Hematopoietic multipotent progenitor cell treated with erythropoietin and hydrocortisone succinate and interleukin-3 and kit ligand, for 4 days (in vitro differentiated cells): ENCODE data around the gene DNM3.

Experiments
- DNase-seq: peaks from one replicate; pipeline ENCODE4 v3.0.0-alpha.2; 2015

The DNM3 gene

DNA sequence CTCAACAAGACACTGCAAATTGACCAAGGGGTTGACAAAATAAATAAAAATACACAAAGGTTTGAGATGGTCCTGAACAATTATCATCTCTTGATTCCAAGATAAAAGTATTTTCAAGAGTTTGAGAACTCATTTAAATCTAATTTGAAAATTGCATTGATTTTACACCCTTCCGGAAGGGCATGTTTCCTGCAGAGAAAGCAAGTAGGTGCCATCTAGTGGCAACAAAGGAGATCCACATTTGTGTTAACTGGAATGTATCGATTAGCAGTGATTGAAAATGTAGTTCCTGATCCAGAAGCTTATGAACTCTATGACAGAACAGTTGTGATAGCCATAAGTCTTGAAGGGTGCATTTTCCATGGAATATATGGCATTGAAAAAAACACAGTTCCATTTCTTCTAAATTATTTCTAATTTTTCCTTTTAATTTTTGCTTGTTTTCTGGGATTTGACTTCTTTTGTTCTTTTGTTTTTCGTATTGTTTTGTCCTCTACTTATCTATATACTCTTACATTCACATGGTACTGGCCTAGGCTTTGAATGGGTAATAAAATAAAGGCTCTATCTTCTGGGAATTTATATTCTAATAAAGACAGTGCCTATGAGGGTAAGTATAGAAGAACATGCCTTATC lies 143.7 kb downstream of the DNM3 start:
- DNase-seq, result peak; percentile 72

DNA sequence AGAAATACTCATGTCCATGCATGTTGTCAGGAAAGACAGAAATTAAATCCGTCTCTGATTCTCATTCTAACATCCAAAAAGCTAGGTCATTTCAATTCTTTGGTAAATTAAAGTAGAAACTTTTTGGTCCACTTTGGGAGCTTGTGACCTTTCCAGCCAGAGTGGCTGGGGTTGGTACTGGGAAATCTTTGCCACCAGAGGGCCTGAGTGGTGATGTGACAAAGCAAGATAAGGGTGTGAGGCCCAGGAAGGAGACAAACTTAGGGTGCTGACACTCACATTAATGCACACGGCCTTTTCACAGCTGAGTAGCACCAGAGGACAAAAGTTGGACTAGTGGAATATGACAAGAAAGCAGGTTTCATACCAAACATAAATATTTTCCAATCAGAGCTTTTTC lies 144.3 kb downstream of the DNM3 start:
- DNase-seq, result peak; percentile 78

DNA sequence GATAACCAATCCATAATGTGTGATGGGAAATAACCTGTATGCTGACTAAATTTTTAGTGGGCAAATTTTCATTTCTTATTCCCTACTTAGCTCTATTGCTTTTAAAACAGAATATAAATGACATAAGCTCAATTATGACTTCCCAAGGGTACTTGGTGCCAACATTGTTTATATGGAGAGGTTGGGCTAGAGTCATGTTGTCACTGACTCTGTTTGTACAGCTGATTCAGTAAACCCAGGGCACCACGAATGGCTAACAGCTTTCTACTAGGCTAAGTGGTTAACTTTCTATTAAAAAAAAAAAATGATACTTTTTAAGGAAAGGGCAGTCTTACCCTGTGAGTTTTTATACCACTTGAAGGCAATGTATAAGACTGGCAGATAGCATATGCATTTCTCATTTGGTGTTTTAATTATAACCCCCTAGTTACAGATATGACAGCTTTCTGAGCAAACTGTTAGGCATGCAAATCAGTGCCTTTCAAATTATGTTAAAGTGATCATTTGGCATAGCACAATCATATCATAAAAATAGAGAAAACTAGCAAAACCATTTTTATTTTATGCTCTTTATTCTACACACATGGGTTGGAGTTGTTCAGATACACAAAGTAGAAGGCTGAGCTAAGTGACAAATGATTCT lies 147.1 kb downstream of the DNM3 start:
- DNase-seq, result no peak

DNA sequence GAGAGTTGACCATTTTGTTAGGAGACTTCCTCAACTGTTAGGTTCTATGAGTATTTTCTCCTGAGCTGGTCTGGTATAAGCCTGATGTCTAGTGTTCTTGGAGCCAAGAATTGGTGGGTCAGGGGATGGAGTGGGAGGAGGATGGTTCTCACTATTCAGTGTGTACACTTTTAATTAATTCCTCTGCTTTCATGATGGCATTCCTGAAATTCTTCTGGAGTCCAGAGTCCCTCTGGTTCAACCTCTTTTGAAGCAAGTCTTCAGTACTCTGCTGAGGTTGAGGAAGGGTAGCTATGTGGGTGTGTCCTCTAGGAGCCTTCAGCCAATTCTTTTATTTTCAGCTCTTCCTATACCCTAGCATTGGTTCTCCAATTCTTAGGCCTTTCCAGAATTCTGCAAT lies 149.1 kb downstream of the DNM3 start:
- DNase-seq, result no peak

DNA sequence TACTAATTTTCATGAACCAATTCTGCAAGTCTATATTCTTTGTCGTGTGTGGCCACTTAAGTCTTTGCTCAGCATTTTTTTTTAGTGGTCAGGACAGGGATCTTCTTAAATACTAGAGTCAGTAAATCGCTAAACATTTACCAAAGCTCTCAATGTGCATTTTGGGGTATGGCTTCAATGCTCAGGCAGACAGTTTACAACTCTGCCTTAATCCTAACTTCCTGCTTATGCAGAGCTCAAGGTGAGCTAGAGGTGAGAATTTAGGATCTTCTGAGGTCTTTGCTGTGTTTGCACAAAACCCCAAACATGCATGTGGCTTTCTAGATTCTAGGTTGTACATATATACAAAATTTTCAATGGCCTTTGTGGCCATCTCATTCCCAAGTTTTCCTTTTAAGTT lies 153.0 kb downstream of the DNM3 start:
- no peak for DNase-seq

DNA sequence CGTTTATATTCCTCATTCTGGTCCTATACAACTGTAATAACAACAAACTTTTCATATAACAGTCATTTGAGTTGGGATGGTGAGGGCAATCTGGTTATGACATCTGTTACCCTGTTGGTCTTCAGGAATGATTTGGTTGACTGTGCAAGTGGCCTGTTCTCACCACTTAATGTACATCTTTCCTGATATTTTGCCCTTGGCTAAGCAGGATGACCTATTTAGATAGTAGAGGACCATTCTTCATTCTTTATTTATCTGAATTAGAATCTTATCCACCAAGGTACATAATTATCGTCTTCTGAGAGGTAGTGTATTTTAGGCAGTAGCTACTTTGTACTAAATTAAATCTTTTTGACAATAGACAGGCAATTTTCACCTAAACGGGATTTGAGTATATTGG lies 154.3 kb downstream of the DNM3 start:
- no peak for DNase-seq

DNA sequence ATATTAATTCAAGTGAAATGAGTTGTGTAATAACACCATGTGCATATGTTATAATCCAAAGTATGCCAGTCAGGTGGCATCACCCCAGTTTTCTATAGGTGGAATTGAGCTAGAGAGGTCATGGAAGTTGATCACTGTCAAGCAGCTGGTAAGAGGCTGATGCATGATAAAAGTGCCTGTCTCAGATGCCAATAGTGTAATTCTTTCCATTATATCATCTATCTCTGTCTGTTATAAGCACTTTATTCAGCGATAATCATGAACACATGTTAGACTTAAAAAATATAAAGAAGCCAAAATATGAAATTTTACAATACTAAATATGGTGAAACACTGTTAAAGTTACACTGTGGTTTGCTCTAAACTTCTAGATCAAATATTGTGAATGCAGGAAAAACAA lies 156.6 kb downstream of the DNM3 start:
- DNase-seq, result no peak

DNA sequence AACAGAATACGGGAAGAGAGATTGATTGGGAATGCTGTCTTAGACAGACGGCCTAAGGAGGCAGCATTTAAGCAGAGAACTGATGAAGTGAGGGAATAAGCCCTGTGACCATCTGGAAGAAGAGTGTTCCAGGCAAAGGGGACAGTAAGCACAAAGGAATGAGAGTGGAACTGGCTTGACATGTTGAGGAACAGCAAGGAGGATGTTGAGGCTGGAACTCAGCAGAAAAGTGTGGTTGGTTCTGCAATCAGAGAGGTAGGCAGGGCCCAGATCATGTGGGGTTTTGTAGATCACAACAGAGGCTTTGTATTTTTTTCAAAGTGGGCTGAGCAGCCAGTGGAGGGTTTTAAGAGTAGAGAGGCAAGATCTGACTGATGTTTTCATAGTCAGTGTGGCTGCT lies 157.4 kb downstream of the DNM3 start:
- DNase-seq, result no peak

DNA sequence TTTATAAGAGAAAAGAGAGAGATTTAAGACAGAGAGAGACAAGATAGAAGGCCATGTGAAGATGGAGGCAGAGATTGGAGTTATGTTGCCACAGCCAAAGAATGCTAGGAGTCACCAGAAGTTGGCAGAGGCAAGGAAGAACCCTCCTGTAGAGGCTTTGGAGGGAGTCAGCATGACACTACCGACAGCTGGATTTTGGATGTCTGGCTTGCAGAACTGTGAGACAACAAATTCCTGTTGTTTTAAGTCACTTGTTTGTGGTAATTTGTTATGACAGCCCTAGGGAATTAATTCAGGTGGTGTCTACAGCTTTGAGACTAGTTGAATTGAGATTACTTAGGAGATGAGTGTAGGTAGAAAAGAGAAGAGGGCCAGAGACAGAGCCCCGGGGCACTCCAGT lies 158.5 kb downstream of the DNM3 start:
- DNase-seq, result no peak

DNA sequence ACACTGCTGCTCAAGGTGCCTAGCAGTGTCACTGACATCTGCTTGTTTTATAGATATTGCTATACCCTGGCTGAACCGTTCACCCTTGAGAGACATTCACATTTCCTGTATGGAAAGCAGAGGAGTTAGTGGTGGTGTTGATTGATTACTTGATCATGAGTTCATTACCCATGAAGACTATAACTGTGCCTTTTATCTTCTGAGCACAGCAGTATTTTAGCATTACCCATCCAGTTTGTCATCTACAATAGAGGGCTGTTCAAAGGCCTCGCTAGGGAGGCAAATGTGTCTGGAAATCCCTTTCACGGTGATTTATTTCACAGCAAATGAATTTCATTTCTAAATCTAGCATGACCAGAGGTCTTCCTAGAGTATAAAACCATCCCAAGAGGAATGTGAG lies 160.0 kb downstream of the DNM3 start:
- no peak for DNase-seq

DNA sequence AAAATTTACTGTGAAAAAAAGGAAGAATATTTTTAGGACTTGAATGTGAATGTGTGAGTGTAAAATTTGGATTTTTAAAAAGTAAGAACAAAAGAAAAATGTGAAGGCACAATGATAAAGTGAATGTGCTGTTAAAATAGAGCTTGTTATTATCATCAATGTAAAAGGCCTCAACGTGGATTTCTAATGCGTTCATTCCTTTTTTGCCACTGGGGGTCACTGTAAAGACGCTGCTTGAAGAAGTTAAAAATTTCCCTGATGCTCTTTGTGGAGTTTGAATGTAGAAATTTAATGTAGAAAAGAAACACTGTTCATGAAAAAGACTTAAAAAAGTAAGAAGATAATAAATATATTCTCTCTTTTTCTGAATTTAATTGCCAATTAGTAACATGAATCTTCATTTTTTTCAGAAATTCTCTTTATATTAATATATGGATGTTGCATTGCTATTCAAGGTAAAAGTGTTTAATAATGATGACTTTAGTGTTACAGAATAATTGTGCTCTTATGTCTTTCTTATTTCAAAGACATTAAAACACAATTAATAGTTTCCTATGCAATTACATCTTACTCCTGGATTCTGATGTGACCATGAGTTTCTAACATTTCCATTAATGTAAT lies 161.5 kb downstream of the DNM3 start:
- peak; percentile 86 for DNase-seq

DNA sequence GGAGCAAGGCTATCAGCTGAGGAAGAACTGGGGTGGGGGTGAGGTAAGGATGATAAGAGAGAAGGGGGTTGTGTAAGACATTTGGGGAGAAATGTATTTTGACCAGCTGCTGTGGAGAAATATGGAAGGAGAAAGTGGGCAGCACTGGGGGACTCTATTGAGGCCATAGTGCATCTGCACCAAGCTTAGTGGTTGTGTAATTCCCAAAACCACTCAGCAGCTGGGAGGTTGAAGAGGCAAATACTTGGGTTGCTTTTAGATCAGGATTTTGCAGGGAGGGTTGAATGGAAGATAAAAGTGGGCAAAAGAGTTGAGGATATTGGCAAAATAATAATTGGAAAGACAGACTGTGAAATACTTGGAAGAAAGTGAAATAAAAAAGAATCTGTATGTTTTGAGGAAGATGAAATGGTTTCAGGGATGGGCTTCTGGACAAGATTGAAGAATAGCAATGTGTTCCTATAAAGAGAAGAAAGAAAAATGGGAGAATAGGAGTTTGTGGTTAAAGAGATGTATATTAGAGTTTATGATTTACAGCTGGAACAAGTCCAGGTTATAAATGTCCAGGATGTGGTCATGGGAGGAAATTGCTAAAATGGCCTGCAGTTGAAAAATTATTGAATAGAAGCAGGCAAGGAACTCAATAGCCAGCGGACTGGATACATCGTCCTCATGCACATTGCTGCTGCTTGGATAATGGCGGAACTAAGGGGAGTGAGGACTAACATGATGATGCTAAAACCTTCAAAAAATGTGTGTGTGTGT lies 162.7 kb downstream of the DNM3 start:
- DNase-seq, result peak; percentile 28

DNA sequence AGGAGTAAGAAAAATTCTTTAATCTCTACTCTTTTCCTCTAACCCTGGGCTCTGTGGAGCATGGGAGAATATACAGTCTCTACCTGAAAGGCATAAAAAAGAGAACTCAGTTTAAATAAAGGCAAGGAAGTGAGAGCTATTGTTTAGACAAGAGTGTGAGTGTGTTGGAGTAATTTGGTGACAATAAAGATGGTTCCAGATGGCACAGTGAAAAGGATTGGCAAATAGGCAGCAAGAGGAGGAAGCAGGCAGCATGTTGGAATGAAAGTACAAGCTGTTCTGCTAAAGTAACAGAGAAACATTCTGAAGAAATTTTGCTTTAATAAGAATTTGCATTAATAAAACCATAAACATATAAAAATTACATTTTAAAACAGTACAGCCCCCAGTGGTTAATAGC lies 163.4 kb downstream of the DNM3 start:
- no peak for DNase-seq

DNA sequence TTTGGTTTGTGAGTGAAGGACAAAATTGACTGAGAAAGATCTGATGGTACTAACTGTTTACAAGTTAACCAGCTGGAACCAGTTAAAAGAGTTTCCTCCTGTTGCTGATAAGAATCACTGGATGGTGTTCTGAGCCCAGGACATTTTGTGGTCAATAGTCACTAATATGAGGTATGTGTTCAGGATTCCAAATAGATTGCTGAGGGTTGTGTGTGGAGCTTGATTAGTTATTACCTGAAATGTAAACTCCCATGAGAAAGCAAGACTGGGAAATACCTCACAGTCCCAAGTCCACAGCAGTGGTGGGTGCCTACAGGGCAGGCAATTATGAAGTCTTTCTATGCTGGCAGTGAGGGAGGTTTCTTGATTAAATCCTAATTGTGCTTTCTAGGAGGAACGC lies 164.6 kb downstream of the DNM3 start:
- no peak for DNase-seq

DNA sequence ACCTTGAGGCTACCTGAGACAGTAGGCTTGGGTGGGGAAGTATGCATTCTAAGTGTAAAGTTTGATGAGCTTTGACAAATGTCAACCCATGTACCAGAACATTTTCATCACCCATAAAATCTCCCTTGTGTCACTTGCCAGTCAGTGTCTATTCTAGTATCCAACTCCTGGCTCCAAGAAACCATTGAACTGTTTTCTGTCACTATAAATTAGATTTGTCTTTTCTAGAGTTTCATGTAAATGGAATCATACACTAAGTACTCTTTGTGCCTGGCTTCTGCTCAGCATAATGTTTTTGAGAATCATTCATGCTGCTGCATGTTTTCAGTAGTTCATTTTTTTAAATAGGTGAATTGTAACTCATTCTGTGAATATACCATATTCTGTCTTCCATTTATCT lies 165.4 kb downstream of the DNM3 start:
- no peak for DNase-seq

DNA sequence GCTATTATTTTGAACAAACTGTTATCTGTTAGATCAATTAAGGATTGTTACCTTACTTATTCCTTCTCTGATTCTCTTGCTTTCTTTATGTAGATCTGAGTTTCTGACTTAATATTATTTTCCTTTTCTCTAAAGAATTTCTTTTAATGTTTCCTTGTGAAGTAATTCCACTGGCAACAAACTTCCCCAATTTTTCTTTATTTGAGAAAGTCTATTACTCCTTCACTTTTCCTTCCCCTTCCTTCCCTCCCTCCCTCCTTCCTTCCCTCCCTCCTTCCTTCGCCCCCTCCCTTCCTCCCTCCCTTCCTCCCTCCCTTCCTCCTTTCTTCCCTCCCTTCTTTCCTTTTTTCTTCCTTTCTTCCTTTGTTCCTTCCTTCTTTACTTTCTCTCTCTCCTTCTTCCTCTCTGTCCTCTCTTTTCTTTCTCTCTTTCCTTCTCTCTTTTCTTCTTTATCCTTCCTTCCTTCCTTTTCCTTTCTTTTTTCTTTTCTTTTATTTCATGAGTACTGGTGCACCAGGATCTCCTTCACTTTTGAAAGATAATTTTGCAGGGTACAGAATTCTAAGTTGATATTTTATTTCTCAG lies 177.5 kb downstream of the DNM3 start:
- no peak for DNase-seq

DNA sequence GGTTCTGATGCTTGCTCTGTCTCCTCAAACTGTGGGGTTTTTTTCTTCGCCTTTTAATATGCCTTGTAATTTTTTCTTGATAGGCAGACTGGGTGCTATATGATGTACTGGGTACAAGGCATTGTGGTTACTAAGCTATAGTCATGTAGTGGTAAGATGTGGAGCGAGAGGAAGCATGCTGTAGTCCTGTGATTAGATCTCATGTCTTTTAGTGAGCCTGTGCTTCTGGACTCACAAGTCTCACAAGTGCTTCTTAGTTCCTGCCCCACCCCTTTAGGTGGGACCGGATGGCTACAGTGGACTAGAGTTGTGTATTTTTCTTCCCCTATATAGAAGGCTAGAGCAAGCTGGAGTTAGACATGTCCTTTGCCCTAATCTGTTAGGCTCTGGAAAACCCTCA lies 178.7 kb downstream of the DNM3 start:
- peak; percentile 73 for DNase-seq

DNA sequence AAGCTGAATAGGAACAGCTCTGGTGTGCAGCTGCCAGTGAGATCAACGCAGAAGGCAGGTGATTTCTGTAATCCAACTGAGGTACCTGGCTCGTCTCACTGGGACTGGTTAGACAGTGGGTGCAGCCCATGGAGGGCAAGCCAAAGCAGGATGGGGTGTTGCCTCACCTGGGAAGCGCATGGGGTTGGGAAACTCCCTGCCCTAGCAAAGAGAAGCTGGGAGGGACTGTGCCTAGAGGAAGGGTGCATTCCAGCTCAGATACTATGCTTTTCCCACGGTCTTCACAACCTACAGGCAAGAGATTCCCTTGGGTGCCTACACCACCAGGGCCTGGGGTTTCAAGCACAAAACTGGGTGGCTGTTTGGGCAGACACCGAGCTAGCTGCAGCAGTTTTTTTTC lies 183.2 kb downstream of the DNM3 start:
- DNase-seq, result no peak

DNA sequence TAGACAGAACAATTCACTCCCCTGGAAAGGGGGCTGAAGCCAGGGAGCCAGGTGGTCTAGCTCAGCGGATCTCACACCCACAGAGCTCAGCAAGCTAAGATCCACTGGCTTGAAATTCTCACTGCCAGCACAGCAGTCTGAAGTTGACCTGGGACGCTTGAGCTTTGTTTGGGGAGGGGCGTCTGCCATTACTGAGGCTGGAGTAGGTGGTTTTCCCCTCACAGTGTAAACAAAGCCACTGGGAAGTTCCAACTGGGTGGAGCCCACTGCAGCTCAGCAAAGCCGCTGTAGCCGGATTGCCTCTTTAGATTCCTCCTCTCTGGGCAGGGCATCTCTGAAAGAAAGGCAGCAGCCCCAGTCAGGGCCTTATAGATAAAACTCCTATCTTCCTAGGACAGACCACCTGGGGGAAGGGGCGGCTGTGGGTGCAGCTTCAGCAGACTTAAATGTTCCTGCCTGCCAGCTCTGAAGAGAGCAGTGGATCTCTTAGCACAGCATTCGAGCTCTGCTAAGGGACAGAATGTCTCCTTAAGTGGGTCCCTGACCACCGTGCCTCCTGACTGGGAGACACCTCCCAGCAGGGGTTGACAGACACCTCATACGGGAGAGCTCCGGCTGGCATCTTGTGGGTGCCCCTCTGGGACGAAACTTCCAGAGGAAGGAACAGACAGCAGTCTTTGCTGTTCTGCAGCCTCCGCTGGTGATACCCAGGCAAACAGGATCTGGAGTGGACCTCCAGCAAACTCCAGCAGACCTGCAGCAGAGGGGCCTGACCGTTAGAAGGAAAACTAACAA lies 183.8 kb downstream of the DNM3 start:
- peak; percentile 60 for DNase-seq

DNA sequence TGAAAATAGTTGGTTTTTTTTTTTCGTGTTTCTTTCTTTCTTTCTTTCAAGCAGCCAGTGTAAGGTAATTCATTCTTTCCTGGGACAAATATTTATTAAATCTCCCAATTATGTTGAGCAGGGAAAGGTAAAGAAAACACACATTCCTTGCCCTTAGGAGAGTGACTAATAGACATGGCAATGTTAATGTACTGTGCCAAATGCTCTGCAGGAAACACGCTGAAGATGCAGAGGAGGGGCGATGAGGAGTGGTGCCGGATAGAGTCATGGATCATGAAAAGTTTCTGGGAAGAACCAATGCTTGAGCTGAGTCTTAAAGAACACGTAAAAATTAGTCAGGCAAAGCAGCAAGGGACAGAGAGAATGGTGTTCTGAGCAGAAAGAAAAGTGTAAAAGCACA lies 199.2 kb downstream of the DNM3 start:
- DNase-seq, result no peak

DNA sequence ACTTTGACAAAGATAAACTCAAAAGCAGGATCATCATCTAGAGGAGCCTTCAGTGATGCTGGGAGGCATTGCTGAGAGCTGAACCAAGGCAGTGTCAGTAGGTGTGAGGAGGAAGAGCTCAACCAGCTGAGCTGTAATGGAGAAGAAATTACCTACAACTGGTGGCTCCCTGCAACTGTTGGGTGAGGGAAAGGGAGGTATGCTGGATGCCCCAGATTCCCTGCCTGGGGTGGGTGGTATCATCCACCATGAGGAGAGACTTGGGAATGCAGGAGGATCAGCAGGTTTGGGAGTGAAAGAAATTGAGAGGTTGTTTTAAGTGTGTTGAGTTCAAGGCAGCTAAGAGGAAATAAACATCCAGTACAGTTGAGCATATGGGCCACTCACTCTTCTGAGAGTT lies 199.8 kb downstream of the DNM3 start:
- DNase-seq, result no peak

DNA sequence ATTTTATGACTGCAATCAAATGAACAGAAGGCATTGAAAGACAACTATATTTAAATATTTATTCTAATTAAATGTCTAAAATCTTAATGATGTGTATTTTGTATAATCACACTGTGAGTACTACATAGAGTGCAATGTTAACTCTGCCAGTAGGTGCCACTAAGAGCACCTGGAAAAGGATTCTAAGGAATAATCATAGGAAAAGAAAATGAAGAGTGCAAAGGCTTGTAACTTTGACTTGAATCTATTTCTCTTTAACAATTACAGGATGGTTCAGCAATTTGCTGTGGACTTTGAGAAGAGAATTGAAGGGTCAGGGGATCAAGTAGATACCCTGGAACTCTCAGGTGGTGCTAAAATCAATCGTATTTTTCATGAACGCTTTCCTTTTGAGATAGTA lies 200.4 kb downstream of the DNM3 start:
- no peak for DNase-seq

DNA sequence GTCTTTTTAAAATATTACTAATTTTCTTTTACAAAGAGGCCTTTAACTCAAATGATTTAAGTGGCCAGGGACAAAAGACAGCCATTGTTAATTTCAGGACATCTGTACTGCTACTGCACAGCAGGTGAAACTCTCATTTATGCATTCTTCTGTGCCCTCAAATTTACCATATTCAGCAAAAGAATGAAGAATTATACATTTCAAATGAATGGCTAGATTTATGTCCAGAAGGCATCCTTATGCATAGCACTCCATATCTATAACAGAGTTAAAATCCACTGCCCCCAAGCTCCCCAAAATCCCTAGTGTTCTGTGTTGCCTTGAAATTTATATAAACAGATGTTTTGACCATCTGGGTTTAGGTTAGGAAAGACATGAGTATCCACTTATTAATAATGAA lies 202.6 kb downstream of the DNM3 start:
- DNase-seq, result no peak
